Activated B cell treated with CpG ODN at 0.5 μM for 24 hours (primary cell): ENCODE results near the gene LYL1. TPM values are rescaled to one million over a fixed set of nuclear protein-coding genes. Genes with fewer than 3 reads are reported as not detected.

Experiments used
- ATAC-seq: fragments of 200-7000 bp; cut with Tn5 transposase; one replicate; pipeline ENCODE4 v1.10.0; 2021; ENCODE audit warnings: low read depth, mild to moderate bottlenecking, moderate library complexity
- CTCF ChIA-PET: fragments of 350-600 bp; sonication (Branson Sonifier 250); formaldehyde crosslinking; loops from one replicate; lab custom pipeline; 2021; ENCODE audit warnings: antibody characterized with exemption; lab: Charles Lee
- POLR2A ChIA-PET: fragments of 350-600 bp; sonication (Branson Sonifier 250); formaldehyde crosslinking; loops from one replicate; lab custom pipeline; 2021; ENCODE audit warnings: antibody characterized with exemption; lab: Charles Lee
- DNase-seq: peaks from one replicate; pipeline ENCODE4 v3.0.0; 2022
- H3K27ac Mint-ChIP-seq: one replicate; pipeline ENCODE4 v1.8.0; 2020; ENCODE audit warnings: mixed read lengths
- H3K27me3 Mint-ChIP-seq: one replicate; pipeline ENCODE4 v1.8.0; 2021; ENCODE audit warnings: mixed read lengths
- H3K36me3 Mint-ChIP-seq: one replicate; pipeline ENCODE4 v1.8.0; 2021; ENCODE audit warnings: low read depth, mixed read lengths
- H3K4me1 Mint-ChIP-seq: one replicate; pipeline ENCODE4 v1.8.0; 2021; ENCODE audit warnings: mixed read lengths
- H3K4me3 Mint-ChIP-seq: one replicate; pipeline ENCODE4 v1.8.0; 2020; ENCODE audit warnings: mild to moderate bottlenecking, mixed read lengths
- H3K9me3 Mint-ChIP-seq: one replicate; pipeline ENCODE4 v1.8.0; 2020; ENCODE audit warnings: mixed read lengths
- CTCF ChIP-seq: fragments of 200-600 bp; IDR thresholded peaks from one replicate; pipeline ENCODE4 v1.8.0; 2022; ENCODE audit warnings: antibody characterized with exemption, mild to moderate bottlenecking
- intact Hi-C: fragments of 100-400 bp; cut with micrococcal nuclease; formaldehyde crosslinking; loops from one replicate; pipeline ENCODE4 v1.15.1; 2024
- total RNA-seq: library from RNA; stranded (reverse); gene quantifications from 2 replicates; pipeline ENCODE4 v1.2.3, GENCODE V29; 2022

The LYL1 gene
- total RNA-seq, 1 donor from 2014 or later = 74.8 TPM

GRCh38 chr19:13133241-13133870 lies 30.7 kb upstream of the LYL1 start:
- ATAC-seq (no peak), DNase-seq (no peak)
- ChIA-PET POLR2A (interaction anchor here (1.4 kb wide), 1 partner anchor 15 kb away, joined by 4 read pairs; the partner anchor contains the start of gene NACC1), CTCF (no interaction called here)
- H3K36me3 Mint-ChIP-seq = peaks cover 45% of the 10 kb centered on the region
- no peak for TF ChIP-seq CTCF
- intact Hi-C loops = no loop called here
- H3K27me3 Mint-ChIP-seq = no peaks in the 10 kb centered on the region
- H3K9me3 Mint-ChIP-seq = no peaks in the 10 kb centered on the region
- H3K4me3 Mint-ChIP-seq = no peak overlapping the region
- H3K4me1 Mint-ChIP-seq = peaks cover 11% of the 10 kb centered on the region
- H3K27ac Mint-ChIP-seq = no peak overlapping the region

GRCh38 chr19:13132471-13133180 lies 30.0 kb upstream of the LYL1 start:
- ChIA-PET POLR2A (interaction anchor here (1.4 kb wide), 1 partner anchor 14 kb away, joined by 4 read pairs; the partner anchor contains the start of gene NACC1), CTCF (interaction anchor here (1.7 kb wide), 1 partner anchor 62 kb away, joined by 4 read pairs; no protein-coding TSS in a partner anchor)
- TF ChIP-seq CTCF = no peak
- intact Hi-C loops = no loop called here
- DNase-seq (no peak), ATAC-seq (no peak)
- peaks cover 38% of the 10 kb centered on the region for H3K36me3 Mint-ChIP-seq
- no peaks in the 10 kb centered on the region for H3K9me3 Mint-ChIP-seq
- no peaks in the 10 kb centered on the region for H3K27me3 Mint-ChIP-seq
- H3K27ac Mint-ChIP-seq = no peak overlapping the region
- no peak overlapping the region for H3K4me3 Mint-ChIP-seq
- peaks cover 15% of the 10 kb centered on the region for H3K4me1 Mint-ChIP-seq

GRCh38 chr19:13130886-13131490 lies 28.3 kb upstream of the LYL1 start:
- Mint-ChIP-seq H3K4me1 (peaks cover 17% of the 10 kb centered on the region), H3K4me3 (no peak overlapping the region), H3K27me3 (no peaks in the 10 kb centered on the region), H3K9me3 (no peaks in the 10 kb centered on the region), H3K27ac (no peak overlapping the region), H3K36me3 (peaks cover 30% of the 10 kb centered on the region)
- POLR2A ChIA-PET = interaction anchor here (0.6 kb wide), 2 partner anchors 10 to 39 kb away, joined by 3 read pairs; no protein-coding TSS in a partner anchor
- CTCF ChIA-PET = interaction anchor here (1.7 kb wide), 1 partner anchor 64 kb away, joined by 4 read pairs; no protein-coding TSS in a partner anchor
- intact Hi-C loops = no loop called here
- no peak for TF ChIP-seq CTCF
- no peak for ATAC-seq
- DNase-seq = no peak

GRCh38 chr19:13129384-13129783 lies 26.7 kb upstream of the LYL1 start:
- ChIA-PET CTCF (no interaction called here), POLR2A (interaction anchor here (1.2 kb wide), 1 partner anchor 12 kb away, joined by 3 read pairs; the partner anchor contains the start of gene NACC1)
- no peak overlapping the region for H3K4me3 Mint-ChIP-seq
- ATAC-seq (no peak), DNase-seq (no peak)
- H3K27ac Mint-ChIP-seq = no peak overlapping the region
- intact Hi-C loops = no loop called here
- H3K4me1 Mint-ChIP-seq = peaks cover 17% of the 10 kb centered on the region
- no peaks in the 10 kb centered on the region for H3K9me3 Mint-ChIP-seq
- peaks cover 19% of the 10 kb centered on the region for H3K36me3 Mint-ChIP-seq
- H3K27me3 Mint-ChIP-seq = no peaks in the 10 kb centered on the region
- TF ChIP-seq CTCF = no peak

DNA sequence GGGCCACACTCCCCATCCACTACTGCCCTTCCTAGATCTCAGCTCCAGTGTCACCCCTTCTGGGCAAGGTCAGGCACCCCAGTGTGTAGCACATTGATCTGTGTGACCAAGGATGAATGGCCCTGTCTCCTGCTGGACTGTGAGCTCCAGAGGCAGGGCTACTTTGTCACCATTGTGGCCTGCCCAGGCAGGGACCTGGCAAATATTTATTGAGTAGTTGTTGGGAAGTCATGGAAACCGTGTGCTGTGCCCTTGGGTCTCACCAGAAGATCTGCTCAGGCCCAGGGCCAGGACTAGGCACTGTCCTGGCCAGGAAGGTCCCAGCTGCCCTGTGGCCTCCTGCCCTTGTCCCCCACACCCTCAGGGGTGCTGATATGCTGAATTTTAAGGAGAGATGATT lies 25.9 kb upstream of the LYL1 start:
- POLR2A ChIA-PET = interaction anchor here (1.2 to 1.3 kb wide), 2 partner anchors 11 to 39 kb away, joined by 3 read pairs; partner anchors contain the start of gene NACC1
- no peak for ATAC-seq
- Mint-ChIP-seq H3K4me3 (no peak overlapping the region), H3K36me3 (peaks cover 17% of the 10 kb centered on the region), H3K27ac (no peak overlapping the region), H3K4me1 (peaks cover 17% of the 10 kb centered on the region), H3K27me3 (no peaks in the 10 kb centered on the region), H3K9me3 (no peaks in the 10 kb centered on the region)
- no peak for DNase-seq
- CTCF ChIA-PET = no interaction called here
- intact Hi-C loops = no loop called here
- no peak for TF ChIP-seq CTCF
